ENCODE results near the gene CCDC74A. TPM values are rescaled to one million over a fixed set of nuclear protein-coding genes. Genes with fewer than 3 reads are reported as not detected.
A peak's percentile ranks its signal among the peaks of the same experiment; 100 is the strongest.
"Not testable (repeated sequence)": the region's sequence is repeated elsewhere in the genome, so short reads cannot be mapped to it uniquely, and the experiment has no call there.

Gene CCDC74A
- total RNA-seq, 1 donor from 2014 or later: 16.0 TPM

DNA sequence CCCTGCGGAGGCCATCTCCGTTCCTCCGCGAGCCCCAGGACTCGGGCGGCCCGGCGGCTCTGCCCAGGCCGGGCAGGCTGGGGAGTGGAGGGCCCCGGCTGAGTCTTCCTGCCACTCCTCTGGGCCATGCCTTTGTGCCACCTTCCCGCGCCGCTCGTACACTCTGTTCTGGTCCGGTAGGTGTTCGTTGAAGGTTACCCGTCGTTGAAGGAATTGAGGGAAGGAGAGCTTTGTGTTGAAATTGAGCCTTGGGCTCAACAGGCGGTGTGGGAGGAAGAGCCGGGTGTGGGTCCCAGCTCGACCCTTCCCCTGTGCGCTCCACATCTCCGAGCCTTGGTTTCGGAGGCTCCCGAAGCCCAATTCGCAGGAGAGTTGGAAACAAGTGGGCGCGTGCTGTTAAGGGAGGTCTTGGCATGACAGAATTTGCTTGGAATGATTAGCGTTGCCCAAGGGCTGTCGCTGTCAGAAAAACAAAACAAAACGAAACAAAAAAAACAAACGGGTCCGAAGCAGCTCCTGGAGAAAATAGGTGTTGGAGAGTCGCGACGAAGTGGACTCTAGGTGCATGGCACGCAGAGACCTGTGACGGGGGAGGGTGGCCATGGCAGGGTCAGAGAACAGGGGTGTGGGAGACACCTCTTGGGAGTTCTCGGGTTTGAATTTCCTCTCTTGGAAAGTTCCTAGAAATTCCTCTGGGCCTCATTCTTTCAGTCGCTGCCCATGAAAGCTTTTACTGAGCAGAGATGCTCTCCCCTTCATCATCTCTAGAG, 34.3 kb upstream of the CCDC74A start:
- Mint-ChIP-seq H3K4me1 (ENCODE audit: unreplicated experiment) (peaks cover 12% of the 10 kb centered on the region), H3K27me3 (ENCODE audit: unreplicated experiment) (peaks cover 3% of the 10 kb centered on the region), H3K27ac (ENCODE audit: unreplicated experiment) (peak overlapping the region; percentile 95), H3K9me3 (ENCODE audit: unreplicated experiment) (no peaks in the 10 kb centered on the region), H3K4me3 (ENCODE audit: unreplicated experiment) (peak overlapping the region; percentile 99), H3K36me3 (ENCODE audit: low read depth, unreplicated experiment) (peaks cover 9% of the 10 kb centered on the region)
- TF ChIP-seq, protein P1, sequence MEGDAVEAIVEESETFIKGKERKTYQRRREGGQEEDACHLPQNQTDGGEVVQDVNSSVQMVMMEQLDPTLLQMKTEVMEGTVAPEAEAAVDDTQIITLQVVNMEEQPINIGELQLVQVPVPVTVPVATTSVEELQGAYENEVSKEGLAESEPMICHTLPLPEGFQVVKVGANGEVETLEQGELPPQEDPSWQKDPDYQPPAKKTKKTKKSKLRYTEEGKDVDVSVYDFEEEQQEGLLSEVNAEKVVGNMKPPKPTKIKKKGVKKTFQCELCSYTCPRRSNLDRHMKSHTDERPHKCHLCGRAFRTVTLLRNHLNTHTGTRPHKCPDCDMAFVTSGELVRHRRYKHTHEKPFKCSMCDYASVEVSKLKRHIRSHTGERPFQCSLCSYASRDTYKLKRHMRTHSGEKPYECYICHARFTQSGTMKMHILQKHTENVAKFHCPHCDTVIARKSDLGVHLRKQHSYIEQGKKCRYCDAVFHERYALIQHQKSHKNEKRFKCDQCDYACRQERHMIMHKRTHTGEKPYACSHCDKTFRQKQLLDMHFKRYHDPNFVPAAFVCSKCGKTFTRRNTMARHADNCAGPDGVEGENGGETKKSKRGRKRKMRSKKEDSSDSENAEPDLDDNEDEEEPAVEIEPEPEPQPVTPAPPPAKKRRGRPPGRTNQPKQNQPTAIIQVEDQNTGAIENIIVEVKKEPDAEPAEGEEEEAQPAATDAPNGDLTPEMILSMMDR (IDR thresholded peaks at IDR 0.05; ENCODE audit: unreplicated experiment): no peak
- DNase-seq (ENCODE audit: low spot score): peak; percentile 29

DNA sequence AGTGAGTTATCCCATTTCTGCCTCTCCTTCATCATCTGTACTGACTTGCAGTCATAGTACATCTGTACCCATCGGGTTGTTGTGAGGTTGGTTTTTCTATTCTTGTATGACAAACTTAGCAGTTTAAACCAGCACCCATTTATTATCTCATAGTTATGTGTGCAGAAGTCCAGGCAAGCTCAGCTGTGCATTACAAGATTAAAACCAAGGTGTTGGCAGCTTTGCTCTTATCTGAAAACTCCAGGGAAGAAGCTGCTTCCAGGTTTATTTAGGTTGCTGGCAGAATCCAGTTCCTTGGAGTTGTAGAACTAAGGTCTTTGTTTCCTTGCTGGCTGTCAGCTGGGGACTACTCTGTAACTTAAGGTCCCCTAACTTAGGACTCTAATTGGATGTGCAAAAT, 32.2 kb upstream of the CCDC74A start:
- H3K27ac Mint-ChIP-seq (ENCODE audit: unreplicated experiment); DNase-seq (ENCODE audit: low spot score); H3K27me3 Mint-ChIP-seq (ENCODE audit: unreplicated experiment); H3K9me3 Mint-ChIP-seq (ENCODE audit: unreplicated experiment); H3K4me3 Mint-ChIP-seq (ENCODE audit: unreplicated experiment): not testable (repeated sequence)
- peaks cover 15% of the 10 kb centered on the region for H3K36me3 Mint-ChIP-seq (ENCODE audit: low read depth, unreplicated experiment)
- H3K4me1 Mint-ChIP-seq (ENCODE audit: unreplicated experiment): peaks cover 10% of the 10 kb centered on the region

DNA sequence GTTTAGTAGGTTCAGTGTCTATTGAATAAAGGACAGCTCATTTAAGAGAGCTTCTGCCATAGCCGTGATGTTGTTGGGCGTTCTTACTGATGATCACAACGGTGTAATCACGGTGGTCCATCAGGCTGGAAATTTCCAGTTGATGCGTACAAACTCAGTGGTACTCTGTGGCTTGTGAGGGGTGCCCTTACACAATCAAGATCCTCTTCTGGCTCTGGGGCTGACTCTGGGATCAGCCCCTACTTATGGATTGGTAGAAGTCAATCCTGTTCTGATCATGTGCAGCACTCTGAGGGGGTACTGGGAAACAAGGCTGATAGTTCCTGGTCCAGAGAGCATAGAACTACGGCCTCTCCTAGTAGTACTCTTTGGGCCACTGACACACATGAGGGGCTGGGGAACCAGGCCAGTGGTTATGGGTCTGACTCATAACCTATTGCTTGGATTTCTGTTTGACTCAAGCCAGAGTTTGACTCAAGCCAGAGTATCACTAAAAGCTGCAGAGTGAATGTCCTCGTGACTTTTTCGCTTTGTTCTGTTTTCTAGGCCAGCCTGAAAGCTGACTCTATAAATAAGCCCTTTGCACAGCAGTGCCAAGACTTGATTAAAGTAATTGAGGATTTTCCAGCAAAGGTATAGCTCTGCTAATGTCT, 29.2 kb upstream of the CCDC74A start:
- not testable (repeated sequence) for DNase-seq (ENCODE audit: low spot score); H3K27me3 Mint-ChIP-seq (ENCODE audit: unreplicated experiment); H3K4me1 Mint-ChIP-seq (ENCODE audit: unreplicated experiment); H3K4me3 Mint-ChIP-seq (ENCODE audit: unreplicated experiment); H3K27ac Mint-ChIP-seq (ENCODE audit: unreplicated experiment); H3K9me3 Mint-ChIP-seq (ENCODE audit: unreplicated experiment)
- peaks cover 18% of the 10 kb centered on the region for H3K36me3 Mint-ChIP-seq (ENCODE audit: low read depth, unreplicated experiment)

DNA sequence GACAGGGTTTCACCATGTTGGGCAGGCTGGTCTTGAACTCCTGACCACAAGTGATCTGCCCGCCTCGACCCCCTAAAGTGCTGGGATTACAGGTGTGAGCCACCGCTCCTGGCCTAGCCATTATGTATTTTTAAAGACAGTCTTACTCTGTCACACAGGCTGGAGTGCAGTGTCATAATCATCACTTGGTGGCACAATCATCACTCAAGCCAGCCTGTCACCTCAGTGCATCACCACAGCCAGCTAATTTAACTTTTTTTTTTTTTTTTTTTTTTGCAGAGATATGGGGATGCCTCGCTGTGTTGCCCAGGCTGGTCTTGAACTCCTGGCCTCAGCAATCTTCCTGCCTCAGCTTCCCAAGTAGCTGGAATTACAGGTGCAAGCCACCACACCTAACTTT, 24.1 kb upstream of the CCDC74A start:
- H3K36me3 Mint-ChIP-seq (ENCODE audit: low read depth, unreplicated experiment): peaks cover 20% of the 10 kb centered on the region
- H3K4me3 Mint-ChIP-seq (ENCODE audit: unreplicated experiment); H3K27me3 Mint-ChIP-seq (ENCODE audit: unreplicated experiment); DNase-seq (ENCODE audit: low spot score); H3K9me3 Mint-ChIP-seq (ENCODE audit: unreplicated experiment); H3K27ac Mint-ChIP-seq (ENCODE audit: unreplicated experiment); H3K4me1 Mint-ChIP-seq (ENCODE audit: unreplicated experiment): not testable (repeated sequence)

DNA sequence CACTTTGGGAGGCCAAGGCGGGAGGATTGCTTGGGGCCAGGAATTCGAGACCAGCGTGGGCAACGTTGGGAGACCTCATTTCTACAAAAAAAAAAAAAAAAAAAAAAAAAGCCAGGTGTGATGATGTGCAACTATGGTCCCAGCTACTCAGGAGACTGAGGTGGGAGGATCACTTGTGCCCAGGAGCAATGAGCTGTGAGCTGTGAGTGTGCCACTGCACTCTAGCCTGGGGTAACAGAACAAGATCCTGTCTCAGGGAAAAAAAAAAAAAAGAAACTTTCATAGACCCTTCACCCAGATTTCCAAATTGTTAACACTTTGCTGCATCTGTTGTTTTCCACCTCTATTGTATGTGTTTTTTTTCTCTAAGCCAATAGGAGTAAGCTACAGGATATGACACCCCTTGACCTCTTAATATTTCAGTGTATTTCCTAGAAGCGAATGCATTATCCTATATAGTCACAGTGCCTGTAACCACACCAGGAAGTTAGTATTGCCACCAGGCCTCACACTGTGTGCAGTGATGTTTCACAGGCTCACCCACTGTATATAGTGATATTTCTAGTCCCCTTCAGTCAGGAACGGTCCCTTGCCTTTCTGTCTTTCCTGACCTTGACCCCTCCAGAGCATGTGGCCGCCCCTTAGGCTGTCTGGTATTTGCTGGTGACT, 23.5 kb upstream of the CCDC74A start:
- H3K4me1 Mint-ChIP-seq (ENCODE audit: unreplicated experiment); H3K9me3 Mint-ChIP-seq (ENCODE audit: unreplicated experiment); DNase-seq (ENCODE audit: low spot score); H3K27ac Mint-ChIP-seq (ENCODE audit: unreplicated experiment); H3K4me3 Mint-ChIP-seq (ENCODE audit: unreplicated experiment); H3K27me3 Mint-ChIP-seq (ENCODE audit: unreplicated experiment): not testable (repeated sequence)
- H3K36me3 Mint-ChIP-seq (ENCODE audit: low read depth, unreplicated experiment): peaks cover 20% of the 10 kb centered on the region

DNA sequence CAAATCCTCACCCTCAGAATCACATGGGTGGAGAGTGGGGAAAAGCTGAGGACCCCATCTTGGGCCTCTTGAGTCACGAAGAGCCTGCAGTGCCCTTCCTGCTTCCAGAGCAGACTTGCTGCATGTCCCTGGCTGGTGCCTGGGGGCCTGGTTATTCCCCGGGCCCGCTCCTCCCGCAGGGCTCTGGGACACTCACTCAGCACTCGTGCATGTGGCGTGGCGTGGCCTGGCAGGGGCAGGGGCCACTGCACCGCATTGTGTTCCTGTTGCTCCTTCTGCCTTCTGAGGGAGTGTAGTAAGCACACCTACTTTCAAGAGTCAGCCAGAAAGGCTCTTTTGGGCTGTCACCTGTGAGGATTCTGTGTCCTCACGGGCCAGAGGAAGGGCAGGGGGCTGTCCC, 18.1 kb upstream of the CCDC74A start:
- no peak for DNase-seq (ENCODE audit: low spot score)
- Mint-ChIP-seq H3K9me3 (ENCODE audit: unreplicated experiment) (no peaks in the 10 kb centered on the region), H3K27ac (ENCODE audit: unreplicated experiment) (no peak overlapping the region), H3K4me1 (ENCODE audit: unreplicated experiment) (no peaks in the 10 kb centered on the region), H3K27me3 (ENCODE audit: unreplicated experiment) (peaks cover 2% of the 10 kb centered on the region), H3K36me3 (ENCODE audit: low read depth, unreplicated experiment) (peaks cover 8% of the 10 kb centered on the region), H3K4me3 (ENCODE audit: unreplicated experiment) (no peak overlapping the region)
- TF ChIP-seq, protein P1 (IDR thresholded peaks at IDR 0.05; ENCODE audit: unreplicated experiment): no peak

DNA sequence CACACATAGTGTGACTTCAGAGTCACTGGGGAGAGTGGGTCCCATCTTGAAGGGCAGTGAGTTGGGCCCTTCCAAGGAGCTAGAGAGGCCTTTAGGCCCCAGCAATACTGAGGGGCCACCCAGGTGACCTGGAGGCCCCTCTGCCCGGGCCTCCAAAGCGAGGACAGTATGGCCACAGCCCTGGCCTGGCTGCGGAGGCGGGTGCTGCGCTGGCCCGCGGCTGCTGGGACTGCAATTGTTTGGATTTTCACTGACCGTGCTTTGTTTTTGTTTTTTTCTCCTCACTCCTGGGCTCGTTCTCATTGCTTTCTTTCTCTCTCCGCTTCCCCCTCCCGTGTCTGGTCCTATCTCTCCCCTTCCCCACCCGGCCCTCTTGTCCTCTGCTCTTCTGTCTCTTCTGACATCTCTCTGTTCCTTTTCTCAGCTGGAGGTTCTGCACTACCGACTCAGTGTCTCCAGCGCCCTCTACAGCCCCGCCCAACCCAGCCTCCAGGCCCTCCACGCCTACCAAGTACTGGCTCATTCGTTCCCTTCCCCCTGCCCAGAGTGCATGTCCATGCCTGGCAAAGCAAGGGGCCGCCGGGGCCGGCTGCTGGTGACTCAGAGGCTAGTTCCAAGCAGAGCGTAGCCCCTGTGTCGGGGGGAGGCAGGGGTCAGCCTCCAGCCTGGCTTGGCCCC, 16.3 kb upstream of the CCDC74A start:
- H3K4me1 Mint-ChIP-seq (ENCODE audit: unreplicated experiment); H3K9me3 Mint-ChIP-seq (ENCODE audit: unreplicated experiment); H3K4me3 Mint-ChIP-seq (ENCODE audit: unreplicated experiment); H3K36me3 Mint-ChIP-seq (ENCODE audit: low read depth, unreplicated experiment); H3K27me3 Mint-ChIP-seq (ENCODE audit: unreplicated experiment); H3K27ac Mint-ChIP-seq (ENCODE audit: unreplicated experiment); DNase-seq (ENCODE audit: low spot score): not testable (repeated sequence)

DNA sequence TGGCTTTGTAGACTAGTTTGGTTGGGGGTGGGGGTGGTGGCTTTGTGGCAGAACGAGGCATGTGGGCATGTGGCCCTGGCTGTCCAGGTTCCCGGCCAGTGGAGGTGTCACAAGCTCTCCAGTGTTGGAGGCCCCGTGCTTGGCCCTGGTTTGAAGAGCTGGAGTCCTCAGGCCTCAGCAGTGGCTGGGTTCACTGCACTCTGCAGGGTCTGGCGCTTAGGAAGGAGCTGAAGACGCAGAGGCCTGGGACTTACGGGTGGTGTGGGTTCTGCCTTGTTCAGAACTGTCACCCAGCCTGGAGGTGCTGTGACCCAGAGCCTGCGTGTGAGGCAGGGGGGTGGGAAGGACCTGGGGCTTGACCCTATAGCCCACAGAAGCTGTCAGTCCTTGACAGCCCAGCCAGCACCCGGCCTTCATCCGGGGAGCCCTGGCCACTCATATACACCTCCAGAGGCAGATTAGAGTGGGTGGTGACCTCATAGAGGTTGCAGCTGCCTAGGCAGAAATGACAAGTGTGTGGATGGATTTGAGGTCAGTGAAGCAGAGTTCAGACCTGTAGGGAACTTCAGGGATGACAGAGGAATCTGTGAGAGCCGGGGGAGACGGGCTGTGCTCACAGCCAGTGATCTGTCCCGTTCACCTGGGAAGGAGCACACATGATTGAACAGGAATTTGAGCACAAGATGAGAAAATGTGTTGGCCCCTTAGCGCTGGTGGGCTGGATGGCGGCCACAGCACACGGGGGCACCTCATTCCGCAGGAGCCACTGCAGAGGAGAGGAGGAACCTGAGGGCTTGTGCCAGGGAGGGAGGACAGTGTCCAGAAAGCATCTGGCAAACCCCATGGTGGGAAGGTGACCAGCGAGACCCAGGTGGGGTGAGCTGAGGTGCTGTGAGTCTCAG, 15.5 kb upstream of the CCDC74A start:
- H3K4me3 Mint-ChIP-seq (ENCODE audit: unreplicated experiment): peak overlapping the region; percentile 63
- not testable (repeated sequence) for H3K4me1 Mint-ChIP-seq (ENCODE audit: unreplicated experiment); H3K9me3 Mint-ChIP-seq (ENCODE audit: unreplicated experiment); H3K27me3 Mint-ChIP-seq (ENCODE audit: unreplicated experiment); H3K36me3 Mint-ChIP-seq (ENCODE audit: low read depth, unreplicated experiment); DNase-seq (ENCODE audit: low spot score); H3K27ac Mint-ChIP-seq (ENCODE audit: unreplicated experiment)

Data from endothelial cell (in vitro differentiated cells).